GM21360 (cell line): ENCODE data around the gene DIABLO.
A peak's percentile ranks its signal among the peaks of the same experiment; 100 is the strongest.
"Not testable (repeated sequence)": the region's sequence is repeated elsewhere in the genome, so short reads cannot be mapped to it uniquely, and the experiment has no call there.

ENCODE experiments used
- ATAC-seq: cut with Tn5 transposase; IDR thresholded peaks from one replicate; pipeline ENCODE4 v1.9.1; 2021; ENCODE audit warnings: mild to moderate bottlenecking, moderate library complexity; ENCODE audit not compliant: unreplicated experiment

The DIABLO gene

GRCh38 chr12:122225683-122226365 is at the start of gene DIABLO:
Gene DIABLO, minus strand, starts transcription at chr12:122226052. Its CDS starts 38 bp downstream, at chr12:122226014.
- peak; percentile 92 for ATAC-seq

GRCh38 chr12:122275459-122275858 is 49.6 kb upstream of the DIABLO start:
- no peak for ATAC-seq

GRCh38 chr12:122266230-122266901 is 40.5 kb upstream of the DIABLO start, which contains the start of gene VPS33A:
Gene VPS33A, minus strand, starts transcription at chr12:122266494. Its CDS starts 86 bp downstream, at chr12:122266408.
- peak; percentile 84 for ATAC-seq

GRCh38 chr12:122265886-122266229 is 40.0 kb upstream of the DIABLO start:
- ATAC-seq: peak; percentile 28

GRCh38 chr12:122265476-122265875 is 39.6 kb upstream of the DIABLO start:
- no peak for ATAC-seq

- ATAC-seq: not testable (repeated sequence)
These were observed 34.9 kb upstream of the DIABLO start for GRCh38 chr12:122260735-122261134.

GRCh38 chr12:122258939-122259338 is 33.1 kb upstream of the DIABLO start:
- not testable (repeated sequence) for ATAC-seq

- ATAC-seq: not testable (repeated sequence)
These were observed 32.6 kb upstream of the DIABLO start for GRCh38 chr12:122258462-122258861.

GRCh38 chr12:122250536-122250935 is 24.7 kb upstream of the DIABLO start:
- no peak for ATAC-seq

- no peak for ATAC-seq
These were observed 24.2 kb upstream of the DIABLO start for GRCh38 chr12:122250047-122250446.

GRCh38 chr12:122245553-122245952 is 19.7 kb upstream of the DIABLO start:
- no peak for ATAC-seq

- ATAC-seq: no peak
These were observed 18.9 kb upstream of the DIABLO start for GRCh38 chr12:122244565-122245371.

- ATAC-seq: no peak
These were observed 18.1 kb upstream of the DIABLO start for GRCh38 chr12:122243965-122244364.

- ATAC-seq: no peak
These were observed 13.0 kb upstream of the DIABLO start for GRCh38 chr12:122238861-122239260.

GRCh38 chr12:122235741-122236140 is 9.9 kb upstream of the DIABLO start:
- no peak for ATAC-seq

GRCh38 chr12:122232691-122233090 is 6.8 kb upstream of the DIABLO start:
- no peak for ATAC-seq

- ATAC-seq: no peak
These were observed 4.9 kb upstream of the DIABLO start for GRCh38 chr12:122230798-122231197.

GRCh38 chr12:122228092-122228491 is 2.2 kb upstream of the DIABLO start:
- ATAC-seq: no peak

GRCh38 chr12:122227341-122227740 is 1.5 kb upstream of the DIABLO start:
- no peak for ATAC-seq

GRCh38 chr12:122226366-122227125 is 694 bp upstream of the DIABLO start:
- ATAC-seq: no peak

- ATAC-seq: no peak
These were observed 9.4 kb downstream of the DIABLO start for GRCh38 chr12:122216445-122216844.
